ENCODE measurements around the gene DLX4. TPM values are rescaled to one million over a fixed set of nuclear protein-coding genes. Genes with fewer than 3 reads are reported as not detected.

Gene DLX4
- total RNA-seq, 1 experiment from 2014 or later = 1.3 TPM

GRCh38 chr17:50009282-50009681 lies 40.3 kb downstream of the DLX4 start:
- Mint-ChIP-seq H3K4me1 (no peaks in the 10 kb centered on the region), H3K9me3 (peaks cover 21% of the 10 kb centered on the region), H3K36me3 (0 out of 2 replicates have a peak, but pooled peaks cover 2% of the 10 kb centered on the region), H3K27ac (no peak overlapping the region), H3K4me3 (no peak overlapping the region), H3K27me3 (ENCODE audit: low read depth) (peaks cover 49% of the 10 kb centered on the region)
- ChIA-PET CTCF (no interaction called here), POLR2A (no interaction called here)
- ATAC-seq (no peak), DNase-seq (ENCODE audit: low spot score) (no peak)
- TF ChIP-seq CREM (CRISPR knock-in tag; IDR thresholded peaks at IDR 0.05) (no peak), TCF7 (CRISPR knock-in tag; IDR thresholded peaks at IDR 0.05; ENCODE audit: low read depth) (no peak), SMAD3 (CRISPR knock-in tag; IDR thresholded peaks at IDR 0.05; ENCODE audit: borderline replicate concordance) (no peak), STAT6 (CRISPR knock-in tag; conservative IDR thresholded peaks at IDR 0.05; ENCODE audit: low read depth) (no peak), IRF1 (CRISPR knock-in tag; IDR thresholded peaks at IDR 0.05) (no peak), NFATC4 (CRISPR knock-in tag; IDR thresholded peaks at IDR 0.05) (no peak), FOXP4 (CRISPR knock-in tag; IDR thresholded peaks at IDR 0.05) (no peak), ZSCAN18 (CRISPR knock-in tag; IDR thresholded peaks at IDR 0.05) (no peak)

GRCh38 chr17:50013079-50013478 lies 44.1 kb downstream of the DLX4 start:
- CTCF ChIA-PET = no interaction called here
- no peaks in the 10 kb centered on the region for H3K4me1 Mint-ChIP-seq

More at GRCh38 chr17:50013079-50013478, 44.1 kb downstream of the DLX4 start:
- H3K36me3 Mint-ChIP-seq = peaks cover 9% of the 10 kb centered on the region
- no peak overlapping the region for H3K4me3 Mint-ChIP-seq
- no peak for TF ChIP-seq AFF4 (CRISPR knock-in tag; IDR thresholded peaks at IDR 0.05; ENCODE audit: borderline replicate concordance)
- TF ChIP-seq AR (CRISPR knock-in tag; IDR thresholded peaks at IDR 0.05) = no peak
- TF ChIP-seq ZNF416 (CRISPR knock-in tag; IDR thresholded peaks at IDR 0.05) = no peak
- TF ChIP-seq CDX4 (CRISPR knock-in tag; IDR thresholded peaks at IDR 0.05; ENCODE audit: borderline replicate concordance) = no peak
- no peak for ATAC-seq
- H3K9me3 Mint-ChIP-seq = peaks cover 36% of the 10 kb centered on the region
- POLR2A ChIA-PET = no interaction called here
- no peak for DNase-seq (ENCODE audit: low spot score)
- no peak overlapping the region for H3K27ac Mint-ChIP-seq
- peaks cover 52% of the 10 kb centered on the region for H3K27me3 Mint-ChIP-seq (ENCODE audit: low read depth)
